GM19455 (cell line): ENCODE data around the gene SMPD1.

ENCODE experiments used
- ATAC-seq: cut with Tn5 transposase; IDR thresholded peaks from one replicate; pipeline ENCODE4 v1.9.1; 2021; ENCODE audit not compliant: unreplicated experiment

The SMPD1 gene

GRCh38 chr11:6413791-6414201 is 23.5 kb downstream of the SMPD1 start:
- no peak for ATAC-seq

GRCh38 chr11:6414874-6415328 is 24.6 kb downstream of the SMPD1 start:
- ATAC-seq, result no peak

- ATAC-seq, result no peak
These were observed 25.5 kb downstream of the SMPD1 start for GRCh38 chr11:6415797-6416196.

GRCh38 chr11:6417907-6418556 is 27.8 kb downstream of the SMPD1 start:
- no peak for ATAC-seq

GRCh38 chr11:6418557-6419008 is 28.3 kb downstream of the SMPD1 start:
- no peak for ATAC-seq

- peak; percentile 56 for ATAC-seq
These were observed 28.8 kb downstream of the SMPD1 start, which contains the start of gene APBB1 for GRCh38 chr11:6419009-6419631. APBB1 (minus strand) TSS chr11:6419094; CDS start chr11:6411347, 7,747 bp downstream.

- ATAC-seq, result no peak
These were observed 30.4 kb downstream of the SMPD1 start for GRCh38 chr11:6420677-6421076.

GRCh38 chr11:6427516-6427915 is 37.2 kb downstream of the SMPD1 start:
- no peak for ATAC-seq

- ATAC-seq, result no peak
These were observed 41.6 kb downstream of the SMPD1 start for GRCh38 chr11:6431861-6432260.

GRCh38 chr11:6433998-6434660 is 43.9 kb downstream of the SMPD1 start:
- ATAC-seq, result no peak

GRCh38 chr11:6437423-6437822 is 47.1 kb downstream of the SMPD1 start:
- no peak for ATAC-seq

GRCh38 chr11:6437993-6438392 is 47.7 kb downstream of the SMPD1 start:
- ATAC-seq, result no peak

GRCh38 chr11:6438979-6439571 is 48.8 kb downstream of the SMPD1 start:
- ATAC-seq, result no peak

- ATAC-seq, result no peak
These were observed 50.7 kb downstream of the SMPD1 start, which contains the start of gene HPX for GRCh38 chr11:6440906-6441358. HPX (minus strand) TSS chr11:6440987; CDS start chr11:6440963, 24 bp downstream.

- no peak for ATAC-seq
These were observed 52.2 kb downstream of the SMPD1 start for GRCh38 chr11:6442441-6442840.

GRCh38 chr11:6443269-6444003 is 53.2 kb downstream of the SMPD1 start:
- peak; percentile 76 for ATAC-seq
